IMR-90 (cell line): Measurements from ENCODE around the gene LDAH.

Experiments
- CEBPB ChIP-seq: IDR thresholded peaks from 2 replicates; pipeline ENCODE4 v1.6.1; 2012; ENCODE audit warnings: low read depth, low read length, improper control_type of control experiment
- CHD1 ChIP-seq: IDR thresholded peaks from 2 replicates; pipeline ENCODE4 v1.6.1; 2012; ENCODE audit warnings: low read depth, low read length, improper control_type of control experiment
- CTCF ChIP-seq: conservative IDR thresholded peaks from 2 replicates; pipeline ENCODE4 v1.5.1; 2012; ENCODE audit warnings: mild to moderate bottlenecking, low read depth, low read length, improper control_type of control experiment
- MAFK ChIP-seq: IDR thresholded peaks from 2 replicates; pipeline ENCODE4 v1.6.1; 2012; ENCODE audit warnings: low read depth, low read length, improper control_type of control experiment
- MAZ ChIP-seq: IDR thresholded peaks from 2 replicates; pipeline ENCODE4 v1.6.1; 2012; ENCODE audit warnings: low read depth, mild to moderate bottlenecking, low read length, improper control_type of control experiment, moderate library complexity, borderline replicate concordance
- POLR2A ChIP-seq: IDR thresholded peaks from 2 replicates; pipeline ENCODE4 v1.6.1; 2012; ENCODE audit warnings: mild to moderate bottlenecking, low read depth, low read length
- RAD21 ChIP-seq: IDR thresholded peaks from 2 replicates; pipeline ENCODE4 v1.6.1; 2012; ENCODE audit warnings: low read length, improper control_type of control experiment
- RCOR1 ChIP-seq: IDR thresholded peaks from 2 replicates; pipeline ENCODE4 v1.6.1; 2012; ENCODE audit warnings: mild to moderate bottlenecking, low read length, improper control_type of control experiment; ENCODE audit not compliant: insufficient replicate concordance
- SMC3 ChIP-seq: fragments of 150-350 bp; IDR thresholded peaks from 2 replicates; pipeline ENCODE4 v1.6.1; 2016; ENCODE audit warnings: low read depth, mild to moderate bottlenecking, antibody characterized with exemption, low read length, moderate library complexity
- USF2 ChIP-seq: fragments of 150-350 bp; IDR thresholded peaks from 2 replicates; pipeline ENCODE4 v1.6.1; 2017; ENCODE audit warnings: mild to moderate bottlenecking, antibody characterized with exemption, low read length, low read depth
- TF ChIP-seq, protein P1 (sequence below): fragments of 150-350 bp; IDR thresholded peaks from 2 replicates; pipeline ENCODE4 v1.6.1; 2016; ENCODE audit warnings: low read depth, mild to moderate bottlenecking, low read length, moderate library complexity, borderline replicate concordance

- TF ChIP-seq USF2 (no peak), CTCF (no peak), POLR2A (no peak), MAZ (no peak), CEBPB (peak; percentile 32; the same call in 1 of the 2 replicates), SMC3 (no peak), MAFK (no peak), RAD21 (no peak), RCOR1 (peak; percentile 75), CHD1 (no peak)
- TF ChIP-seq, protein P1, sequence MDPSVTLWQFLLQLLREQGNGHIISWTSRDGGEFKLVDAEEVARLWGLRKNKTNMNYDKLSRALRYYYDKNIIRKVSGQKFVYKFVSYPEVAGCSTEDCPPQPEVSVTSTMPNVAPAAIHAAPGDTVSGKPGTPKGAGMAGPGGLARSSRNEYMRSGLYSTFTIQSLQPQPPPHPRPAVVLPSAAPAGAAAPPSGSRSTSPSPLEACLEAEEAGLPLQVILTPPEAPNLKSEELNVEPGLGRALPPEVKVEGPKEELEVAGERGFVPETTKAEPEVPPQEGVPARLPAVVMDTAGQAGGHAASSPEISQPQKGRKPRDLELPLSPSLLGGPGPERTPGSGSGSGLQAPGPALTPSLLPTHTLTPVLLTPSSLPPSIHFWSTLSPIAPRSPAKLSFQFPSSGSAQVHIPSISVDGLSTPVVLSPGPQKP, result no peak
Observed at GRCh38 chr2:20702563-20702962, 120.3 kb downstream of the LDAH start.
